GM03348 (cell line): ENCODE data around the gene PRIMA1.

Experiments used
- DNase-seq: peaks from one replicate; pipeline ENCODE4 v3.0.0; 2012; ENCODE audit warnings: low spot score

PRIMA1 gene

GRCh38 chr14:93674343-93674742 is 113.9 kb downstream of the PRIMA1 start:
- no peak for DNase-seq

- DNase-seq, result no peak
These were observed 118.7 kb downstream of the PRIMA1 start for GRCh38 chr14:93669632-93670031.
